ENCODE results near the gene PPIL6.

- TF ChIP-seq, protein P1, sequence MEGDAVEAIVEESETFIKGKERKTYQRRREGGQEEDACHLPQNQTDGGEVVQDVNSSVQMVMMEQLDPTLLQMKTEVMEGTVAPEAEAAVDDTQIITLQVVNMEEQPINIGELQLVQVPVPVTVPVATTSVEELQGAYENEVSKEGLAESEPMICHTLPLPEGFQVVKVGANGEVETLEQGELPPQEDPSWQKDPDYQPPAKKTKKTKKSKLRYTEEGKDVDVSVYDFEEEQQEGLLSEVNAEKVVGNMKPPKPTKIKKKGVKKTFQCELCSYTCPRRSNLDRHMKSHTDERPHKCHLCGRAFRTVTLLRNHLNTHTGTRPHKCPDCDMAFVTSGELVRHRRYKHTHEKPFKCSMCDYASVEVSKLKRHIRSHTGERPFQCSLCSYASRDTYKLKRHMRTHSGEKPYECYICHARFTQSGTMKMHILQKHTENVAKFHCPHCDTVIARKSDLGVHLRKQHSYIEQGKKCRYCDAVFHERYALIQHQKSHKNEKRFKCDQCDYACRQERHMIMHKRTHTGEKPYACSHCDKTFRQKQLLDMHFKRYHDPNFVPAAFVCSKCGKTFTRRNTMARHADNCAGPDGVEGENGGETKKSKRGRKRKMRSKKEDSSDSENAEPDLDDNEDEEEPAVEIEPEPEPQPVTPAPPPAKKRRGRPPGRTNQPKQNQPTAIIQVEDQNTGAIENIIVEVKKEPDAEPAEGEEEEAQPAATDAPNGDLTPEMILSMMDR (IDR thresholded peaks at IDR 0.05), result no peak
- TF ChIP-seq POLR2A (IDR thresholded peaks at IDR 0.05), result no peak
- no peak for TF ChIP-seq POLR2AphosphoS5 (IDR thresholded peaks at IDR 0.05)
Measured at GRCh38 chr6:109488001-109488400, 47.6 kb upstream of the PPIL6 start.
